HT-29 (cell line): ENCODE data around the gene KRT84. TPM values are rescaled to one million over a fixed set of nuclear protein-coding genes. Genes with fewer than 3 reads are reported as not detected.
A peak's percentile ranks its signal among the peaks of the same experiment; 100 is the strongest.

ENCODE experiments used
- DNase-seq: peaks from one replicate; pipeline ENCODE4 v3.0.0-alpha.2; 2015; ENCODE audit warnings: low spot score
- total RNA-seq: library from RNA; depleted of rRNA; stranded (reverse); fragments of >200 nt; shearing (Covaris generic); gene quantifications from 2 replicates; pipeline ENCODE4 v1.2.3, GENCODE V29; 2014

Gene KRT84
- total RNA-seq, 1 experiment from 2014 or later: not detected

DNA sequence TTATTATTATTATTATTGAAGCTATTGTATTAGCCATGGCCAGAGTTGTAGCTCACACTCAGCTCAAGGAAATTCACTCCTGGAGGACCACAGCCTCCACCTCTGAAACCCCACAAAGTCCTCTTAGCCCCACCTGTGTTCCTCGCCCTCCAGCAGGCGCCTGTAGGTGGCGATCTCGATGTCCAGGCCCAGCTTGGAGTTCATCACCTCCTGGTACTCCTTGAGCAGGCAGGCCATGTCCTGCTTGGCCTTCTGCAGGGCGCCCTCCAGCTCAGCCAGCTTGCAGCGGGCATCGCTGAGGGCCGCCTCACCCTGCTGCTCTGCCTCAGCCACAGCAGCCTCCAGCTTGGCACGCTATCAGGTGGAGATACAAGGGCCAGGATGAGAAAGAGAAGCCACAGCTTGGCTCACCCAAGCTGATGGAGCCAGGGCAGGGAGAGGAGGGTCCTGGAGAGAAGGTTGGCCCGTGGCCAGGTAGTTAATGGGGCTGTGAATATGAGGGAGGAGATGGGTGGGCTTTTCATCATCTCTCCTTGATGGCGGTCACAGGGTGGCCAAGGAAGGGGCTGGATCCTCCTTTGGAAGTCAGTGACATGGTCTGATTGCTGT, 23.2 kb downstream of the KRT84 start:
- no peak for DNase-seq

DNA sequence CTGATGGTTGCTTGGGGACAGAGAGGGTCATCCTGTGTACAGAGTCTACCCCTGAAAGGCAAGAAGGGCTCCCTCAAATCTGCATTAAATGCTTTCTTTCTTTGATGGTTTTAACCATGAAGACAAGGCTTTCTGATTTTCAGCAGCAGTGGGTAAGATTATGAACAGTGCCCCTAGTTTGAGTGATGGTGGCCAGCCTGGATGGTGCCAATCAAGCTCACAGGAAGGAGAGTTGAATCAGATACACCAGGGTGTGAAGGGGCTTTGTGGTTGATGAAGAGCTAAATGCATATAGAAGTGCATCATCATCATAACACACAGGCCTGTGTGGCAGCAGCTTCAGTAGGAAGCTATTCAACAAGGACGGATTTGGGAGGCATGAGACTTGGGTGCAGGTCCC, 23.9 kb downstream of the KRT84 start:
- no peak for DNase-seq

DNA sequence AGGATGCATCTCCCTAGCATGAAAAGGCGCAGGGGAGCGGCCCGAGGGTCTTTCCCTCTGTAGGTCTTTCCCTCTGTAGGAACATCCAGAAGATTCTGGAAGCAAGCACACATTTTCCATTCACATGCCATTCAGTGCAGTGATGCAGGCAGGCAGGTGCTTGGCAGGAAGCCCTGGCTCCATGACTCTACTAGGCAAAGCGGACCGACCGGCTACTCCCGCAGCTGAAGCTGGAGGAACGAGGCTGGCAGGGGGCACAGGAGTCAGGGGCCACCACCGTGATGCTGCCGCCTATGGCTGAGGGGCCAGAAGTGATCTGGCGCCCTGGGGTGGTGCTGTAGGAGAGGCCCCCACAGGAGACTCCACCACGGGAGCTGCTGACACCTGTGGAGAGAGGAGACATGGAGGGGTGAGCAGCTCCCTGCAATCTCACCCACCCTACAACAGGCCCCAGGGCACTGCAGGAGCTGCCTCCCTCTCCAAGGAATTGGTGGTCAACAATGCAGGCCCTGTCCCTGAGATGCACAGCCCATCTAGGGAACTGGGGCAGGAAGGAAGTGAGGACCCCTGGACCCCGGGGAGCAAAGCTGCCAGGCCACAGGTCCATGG, 24.7 kb downstream of the KRT84 start:
- DNase-seq: no peak

DNA sequence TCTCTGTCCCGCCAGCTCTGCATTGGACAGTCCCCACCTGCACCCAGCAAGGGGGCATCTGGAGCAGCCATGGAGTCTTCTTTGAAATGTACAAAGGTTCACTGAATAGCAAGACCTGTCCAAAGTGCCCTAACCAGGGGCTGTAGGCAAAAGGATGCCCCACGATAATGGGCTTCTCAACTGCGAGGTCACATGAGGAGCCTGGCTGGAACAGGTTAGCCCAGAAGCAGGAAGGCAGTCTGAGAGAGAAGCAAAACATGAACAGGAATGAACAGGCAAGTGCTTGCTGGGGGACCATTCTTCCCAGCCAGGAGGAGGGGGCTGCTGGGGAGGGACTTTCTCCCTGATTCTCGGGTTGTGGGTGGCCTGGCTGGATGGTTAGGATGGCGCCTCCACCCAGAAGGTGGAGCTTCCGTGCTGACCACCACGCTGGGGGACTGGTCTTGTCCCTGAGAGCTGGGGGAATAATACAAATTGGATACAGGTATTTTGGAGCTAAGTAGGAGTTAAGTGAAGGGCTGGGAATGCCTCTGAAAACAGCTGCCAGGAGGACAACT, 25.3 kb downstream of the KRT84 start:
- no peak for DNase-seq

DNA sequence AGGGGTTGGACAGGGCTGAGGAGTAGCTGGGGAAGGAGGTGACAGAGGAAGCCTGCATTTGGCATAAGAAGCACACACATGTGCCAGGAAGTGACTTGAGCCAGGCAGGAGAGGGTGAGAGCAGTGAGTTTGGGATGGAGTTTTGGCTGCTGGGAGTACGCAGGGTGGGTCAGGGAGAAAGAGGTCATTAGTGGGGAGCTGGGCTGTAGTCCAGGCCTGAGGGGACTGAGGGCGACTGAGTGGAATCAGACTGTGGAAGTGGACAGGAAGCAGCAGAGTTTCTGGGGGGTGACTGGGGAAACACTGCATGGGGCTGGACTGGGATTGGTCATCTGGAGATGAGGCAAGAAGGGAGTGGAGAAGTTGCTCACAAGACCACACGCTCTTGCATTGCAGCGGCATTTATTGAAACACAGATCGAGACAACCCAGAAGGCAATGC, 25.8 kb downstream of the KRT84 start:
- DNase-seq: no peak

DNA sequence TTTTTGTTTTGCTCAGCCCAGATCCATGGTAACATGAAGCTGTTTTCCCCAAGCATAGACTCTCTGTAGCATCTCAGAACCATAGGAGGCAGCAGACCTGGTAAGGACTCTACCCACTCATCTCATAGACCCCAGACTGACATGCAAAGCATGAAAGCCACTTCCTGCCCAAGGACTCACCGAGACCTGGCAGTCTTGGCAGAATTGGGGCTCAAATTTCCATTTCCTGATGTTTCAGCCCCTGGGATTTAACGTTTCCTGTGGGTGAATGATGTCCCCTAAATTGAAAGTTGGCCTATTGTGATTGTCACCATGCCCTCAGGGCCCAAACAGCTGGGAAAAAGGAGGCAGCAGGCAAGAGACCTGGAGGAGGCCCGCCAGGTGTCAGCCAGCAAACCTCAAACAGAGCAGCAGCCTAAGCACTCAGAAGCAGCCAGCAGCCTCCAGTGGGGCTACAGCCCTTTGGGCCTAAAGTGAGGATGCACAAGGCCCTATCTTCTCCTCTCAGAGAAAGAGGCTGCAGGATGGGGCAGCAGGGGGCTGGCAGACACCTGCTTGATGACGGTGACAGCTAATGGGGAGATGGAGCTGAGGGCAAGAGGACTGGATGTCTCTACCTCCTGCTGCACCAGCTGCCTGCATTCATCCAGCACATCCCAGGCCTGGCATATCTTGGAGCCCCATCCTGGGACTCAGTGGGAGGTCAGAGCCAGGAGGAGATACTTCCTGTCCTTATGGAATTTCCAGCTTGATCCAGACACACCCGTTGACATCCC, 26.7 kb downstream of the KRT84 start:
- DNase-seq: no peak

DNA sequence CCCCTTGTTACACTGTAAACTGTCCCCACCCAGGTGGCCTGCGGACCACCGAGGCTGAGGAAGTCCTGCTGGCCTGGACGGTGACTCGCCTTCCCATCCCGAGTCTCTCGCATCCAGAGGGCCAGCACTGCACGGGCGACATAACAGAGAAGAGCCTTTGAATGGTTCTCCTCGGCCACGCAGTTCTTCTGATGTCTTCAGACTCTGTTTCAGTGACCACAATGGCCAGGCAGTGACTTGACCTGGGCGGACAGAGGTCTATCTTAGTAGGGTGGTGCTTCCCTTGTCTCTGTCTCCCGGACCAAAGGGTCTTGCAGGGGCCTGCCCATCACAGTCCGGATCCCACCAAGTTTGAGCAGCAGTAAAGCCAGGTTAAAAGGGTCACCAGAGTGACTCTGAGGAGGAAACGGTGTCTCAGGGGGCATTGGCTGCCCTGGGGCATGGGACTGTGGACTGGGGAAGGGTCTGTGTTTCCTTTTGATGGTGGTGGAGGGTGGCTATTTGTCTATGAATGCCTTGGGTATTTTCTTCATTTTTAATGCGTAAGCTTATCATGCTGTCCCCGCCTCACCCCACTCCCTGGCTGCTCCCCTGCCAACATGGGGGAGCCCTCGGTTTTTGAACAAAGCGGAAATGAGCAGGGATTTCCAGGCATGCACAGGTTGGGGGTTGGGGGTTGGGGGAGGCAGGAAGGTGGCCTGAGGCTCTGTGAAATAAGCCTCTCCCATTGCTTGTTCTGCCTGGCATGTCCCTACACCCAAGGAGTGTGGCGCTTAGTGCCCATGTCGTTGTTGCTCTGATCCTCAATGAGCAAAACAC, 28.5 kb downstream of the KRT84 start:
- DNase-seq: no peak

DNA sequence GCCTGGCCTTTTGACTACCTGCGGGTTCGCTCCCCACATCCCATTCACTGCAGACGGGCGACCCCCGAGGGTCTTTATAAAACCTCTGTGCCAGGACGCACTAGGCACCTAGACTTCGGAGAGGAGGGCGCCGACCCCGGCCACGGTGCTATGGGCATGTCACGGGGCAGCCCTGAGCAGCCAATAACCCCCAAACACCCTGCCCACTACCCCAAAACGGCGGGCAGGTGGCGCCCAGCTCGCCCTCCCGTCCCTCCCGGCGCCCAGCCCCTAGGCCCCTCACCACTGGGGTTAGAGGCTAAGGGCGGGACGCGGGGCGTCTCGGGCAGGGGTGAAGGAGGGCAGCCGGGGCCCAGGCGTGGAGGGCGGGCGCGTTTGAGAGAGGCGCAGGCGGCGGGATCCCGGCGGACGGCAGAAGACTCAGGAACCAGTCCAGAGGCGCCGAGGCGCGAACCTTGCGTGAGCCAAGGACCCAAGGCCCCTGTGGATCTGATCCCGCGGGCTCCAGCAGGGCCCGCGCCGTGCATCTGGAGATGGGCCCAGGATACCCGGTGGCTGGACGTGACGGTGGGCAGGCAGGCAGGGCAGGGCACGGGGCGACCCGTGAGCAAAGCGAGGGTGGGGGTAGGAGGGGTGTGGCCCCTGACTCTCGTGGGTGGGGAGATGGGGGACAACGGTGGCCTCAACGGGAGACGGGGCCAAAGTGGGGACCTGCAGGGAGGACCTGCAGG, 29.3 kb downstream of the KRT84 start:
- DNase-seq: no peak

DNA sequence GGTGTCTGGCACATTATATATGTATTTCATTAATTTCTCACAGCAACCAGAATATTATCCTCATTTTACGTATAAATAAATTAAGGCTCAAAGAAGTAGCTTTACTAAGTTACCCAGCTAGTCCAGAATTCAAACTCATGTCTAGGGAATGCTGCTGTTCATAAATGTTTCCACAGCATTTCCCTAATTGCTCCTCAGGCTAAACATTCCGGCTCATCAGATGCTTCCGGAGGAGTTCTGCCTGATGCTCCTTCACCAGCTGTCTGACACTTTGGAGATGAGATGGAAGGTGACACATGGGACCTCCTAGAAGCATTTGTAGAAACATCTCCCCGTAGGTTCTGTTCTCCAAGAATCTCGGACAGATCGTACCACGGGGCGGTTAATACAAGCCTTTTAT, 30.3 kb downstream of the KRT84 start:
- no peak for DNase-seq

DNA sequence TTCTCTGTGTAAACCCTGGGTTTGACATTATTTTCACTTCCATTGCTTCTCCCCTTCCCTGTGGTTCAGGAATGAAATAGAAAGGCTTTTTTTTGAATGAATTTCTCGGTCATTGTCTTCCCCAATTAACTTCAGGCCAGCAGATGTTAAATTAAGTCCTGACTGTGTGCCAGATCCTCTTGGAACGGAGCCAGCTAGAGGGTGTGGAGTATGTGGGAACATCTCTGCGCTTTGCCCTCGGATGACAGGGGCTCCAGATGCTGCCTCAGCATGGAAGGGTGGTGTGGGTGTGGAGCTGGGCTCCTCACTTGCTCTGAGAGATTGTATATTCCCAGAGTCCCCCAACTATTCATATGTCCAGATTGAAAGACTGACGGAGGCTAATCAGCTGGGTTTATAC, 31.3 kb downstream of the KRT84 start:
- no peak for DNase-seq

DNA sequence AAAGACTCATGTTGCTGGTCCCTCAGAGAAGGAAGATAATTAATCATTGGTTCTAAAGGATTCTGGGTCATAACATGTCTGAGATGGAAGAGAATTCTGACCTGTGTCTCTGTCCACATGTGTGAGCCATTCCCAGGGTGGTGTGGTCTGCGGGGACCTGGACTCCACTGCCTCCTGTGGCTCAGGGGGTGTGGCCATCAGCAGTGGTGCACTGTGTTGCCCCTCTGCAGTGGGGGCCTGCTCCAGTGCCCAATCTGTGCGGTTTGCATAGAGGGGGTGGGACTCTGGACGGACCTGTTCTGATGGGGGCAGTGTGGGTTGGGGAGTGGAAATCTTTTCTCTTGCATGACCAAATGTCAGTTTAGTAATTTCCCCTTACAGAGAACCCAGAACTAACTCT, 31.7 kb downstream of the KRT84 start:
- no peak for DNase-seq

DNA sequence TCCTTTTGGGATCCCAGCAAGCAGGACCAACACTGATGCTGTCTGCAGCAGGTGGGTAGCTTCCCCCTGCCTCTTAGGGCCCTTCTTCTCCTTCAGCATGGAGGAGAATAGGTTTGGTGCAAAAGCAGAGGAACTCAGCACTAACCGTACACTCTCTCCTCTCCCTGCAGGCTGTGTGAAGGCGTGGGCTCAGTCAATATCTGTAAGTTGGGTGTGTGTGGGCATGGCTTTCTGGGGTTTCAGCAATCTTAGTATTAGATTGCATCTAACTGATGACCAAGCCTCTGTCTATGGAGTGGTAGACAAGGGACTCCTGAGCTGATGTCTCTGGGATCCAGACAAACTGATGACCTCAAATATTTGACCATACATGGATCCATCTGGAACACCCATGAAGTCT, 32.5 kb downstream of the KRT84 start:
- DNase-seq: no peak

DNA sequence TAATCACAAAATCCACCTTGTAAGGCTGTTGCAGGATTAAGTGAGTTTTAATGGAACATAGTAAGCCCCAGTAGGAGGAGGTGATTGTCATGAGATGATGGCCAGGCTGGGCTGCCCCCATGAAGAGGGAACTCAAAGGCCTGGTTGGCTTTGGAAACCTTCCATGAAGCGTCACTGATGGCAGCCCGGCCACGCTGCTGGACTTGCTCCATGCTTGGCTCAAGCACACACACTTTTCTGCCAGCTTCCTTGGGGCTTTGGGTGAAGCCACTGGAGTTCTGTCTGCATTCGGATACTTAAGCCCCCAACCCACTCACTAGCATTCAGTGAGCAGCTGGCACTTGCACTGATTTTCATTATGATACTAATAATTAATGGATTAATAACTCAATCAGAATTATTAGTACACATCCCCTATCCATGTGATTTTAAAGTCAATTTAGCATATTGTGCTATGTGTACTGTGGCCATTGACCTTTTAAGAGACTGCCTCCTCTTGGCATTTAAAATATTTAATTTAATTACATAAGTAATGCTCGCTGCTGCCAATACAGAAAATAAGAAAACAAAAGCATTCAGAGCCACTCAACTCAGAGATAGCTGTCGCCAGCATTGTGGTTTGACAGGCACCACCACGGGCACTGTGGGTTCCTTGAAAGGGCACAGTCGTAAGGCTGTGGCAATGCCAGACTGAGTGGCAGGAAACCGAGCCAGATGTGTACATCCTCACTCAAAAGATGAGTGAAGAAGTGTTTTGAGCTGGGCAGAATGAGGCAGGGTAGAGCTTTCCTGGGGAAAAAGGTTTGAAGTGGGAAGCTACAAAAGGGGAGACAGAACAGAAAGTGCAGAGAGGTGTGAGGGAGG, 34.0 kb downstream of the KRT84 start:
- no peak for DNase-seq

DNA sequence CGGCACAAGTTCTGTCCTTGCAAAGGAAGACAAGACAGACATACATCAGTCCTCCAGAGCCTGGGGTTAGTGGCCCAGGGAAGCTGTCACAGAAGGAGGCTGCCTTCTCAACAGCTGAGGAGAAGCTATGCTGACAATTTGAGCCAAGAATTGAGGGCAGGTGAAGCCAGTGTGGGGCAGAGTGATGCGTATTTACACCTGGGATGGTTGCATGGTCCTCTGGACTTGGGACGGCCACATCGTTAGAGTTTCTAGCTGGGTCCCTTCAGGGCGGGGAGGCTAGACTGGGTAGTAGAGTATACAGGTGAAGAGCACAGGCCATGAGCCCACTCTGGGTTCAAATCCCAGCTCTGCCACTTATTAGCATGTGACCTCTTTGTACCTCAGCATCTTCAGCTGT, 34.7 kb downstream of the KRT84 start:
- DNase-seq: no peak

DNA sequence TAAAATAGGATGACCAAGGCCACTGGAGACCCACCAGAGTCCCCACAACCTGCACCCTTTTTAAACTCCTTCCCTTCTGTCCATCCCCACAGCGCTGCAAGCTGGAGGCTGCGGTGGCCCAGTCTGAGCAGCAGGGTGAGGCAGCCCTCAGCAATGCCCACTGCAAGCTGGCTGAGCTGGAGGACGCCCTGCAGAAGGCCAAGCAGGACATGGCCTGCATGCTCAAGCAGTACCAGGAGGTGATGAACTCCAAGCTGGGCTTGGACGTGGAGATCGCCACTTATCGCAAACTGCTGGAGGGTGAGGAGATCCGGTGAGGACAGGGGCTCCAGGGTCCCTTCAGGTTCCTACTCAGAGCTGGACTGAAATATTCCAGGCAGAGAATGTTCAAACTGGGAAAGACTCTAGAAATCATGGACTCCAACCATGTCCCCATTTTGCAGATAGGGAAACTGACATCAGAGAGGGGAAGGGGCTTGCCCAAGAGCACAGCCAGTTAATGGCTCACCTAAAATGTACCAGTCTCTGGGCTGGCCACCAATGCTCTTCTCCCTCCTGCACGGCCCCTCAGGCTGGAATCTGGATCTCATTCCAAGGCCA, 35.3 kb downstream of the KRT84 start:
- no peak for DNase-seq

DNA sequence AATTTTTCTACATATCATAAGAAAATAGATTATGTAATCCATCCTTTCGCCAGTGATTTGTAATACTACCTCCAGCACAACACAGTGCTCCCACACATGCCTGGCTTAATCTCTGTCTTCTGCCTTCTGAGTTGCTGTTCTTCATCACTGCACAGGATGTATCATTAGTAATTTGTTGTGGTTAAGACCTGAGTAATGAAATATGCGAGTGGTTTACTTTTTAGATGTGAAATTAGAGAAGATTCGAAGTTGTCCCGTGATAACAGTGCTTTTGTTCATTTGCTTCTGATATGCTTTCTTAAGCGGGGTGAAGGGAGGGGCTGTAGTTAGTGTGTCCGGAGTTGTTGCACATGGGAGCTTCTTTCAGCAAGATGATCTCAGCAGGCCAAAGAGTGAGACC, 36.3 kb downstream of the KRT84 start:
- no peak for DNase-seq

DNA sequence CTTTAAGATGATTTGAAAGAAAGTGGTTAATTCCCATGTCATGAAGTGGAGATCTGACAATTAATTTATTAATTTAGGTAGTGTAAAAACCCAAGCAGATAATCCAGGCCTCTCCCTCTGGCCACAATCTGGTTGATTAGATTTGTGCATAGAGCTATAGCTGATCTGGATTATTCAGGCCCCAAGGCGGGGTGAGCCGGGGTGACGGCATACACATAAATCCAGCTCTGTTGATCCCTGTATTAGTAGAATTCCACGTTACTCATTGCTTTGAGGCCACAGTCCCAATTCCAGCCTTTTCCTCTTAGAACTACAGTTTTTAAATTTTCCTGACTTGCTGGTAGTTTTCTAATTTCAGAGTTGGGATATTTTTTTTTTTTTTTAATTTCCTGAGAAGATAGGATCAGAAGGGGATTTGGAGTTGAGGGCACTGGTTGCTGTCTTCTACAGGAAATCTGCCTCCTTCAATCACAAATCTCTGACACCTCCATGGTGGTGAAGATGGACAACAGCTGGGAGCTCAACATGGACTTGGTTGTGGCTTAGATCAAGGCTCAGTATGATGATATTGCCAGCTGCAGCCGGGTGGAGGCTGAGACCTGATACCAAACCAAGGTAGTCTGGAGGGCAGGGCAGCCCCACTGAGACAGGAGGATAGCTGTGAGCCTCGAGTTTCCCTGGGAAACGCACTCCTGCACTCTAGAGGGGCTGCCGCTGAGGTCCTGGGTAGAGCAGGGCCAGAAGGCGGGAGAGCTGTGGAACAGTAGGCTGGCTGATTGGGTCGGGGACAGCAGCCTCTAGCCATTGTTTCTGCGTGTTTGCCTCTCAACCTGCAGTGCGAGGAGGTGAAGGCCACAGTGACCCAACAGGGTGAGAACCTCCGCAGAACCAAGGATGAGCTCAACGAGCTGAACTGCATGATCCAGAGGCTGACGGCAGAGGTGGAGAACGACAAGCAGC, 37.6 kb downstream of the KRT84 start:
- DNase-seq: no peak

DNA sequence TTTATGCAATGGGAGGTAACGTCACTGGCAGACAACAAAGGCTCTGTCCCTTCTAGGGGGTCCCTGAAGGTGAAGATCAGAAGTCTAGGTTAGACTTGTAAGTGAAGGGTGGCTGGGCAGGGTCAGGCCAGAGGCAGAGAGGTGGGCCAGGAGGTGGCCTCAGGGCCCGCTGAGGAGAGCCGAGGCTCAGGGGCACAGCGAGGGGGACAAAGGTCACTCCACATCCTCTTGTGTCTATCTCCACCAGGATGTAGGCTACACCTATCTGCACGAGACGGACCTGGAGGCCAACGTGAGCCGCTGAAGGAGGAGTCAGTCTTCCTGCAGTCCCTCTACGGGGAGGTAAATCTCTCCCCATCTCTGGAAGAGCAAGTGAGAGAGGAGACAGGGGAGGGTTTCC, 38.4 kb downstream of the KRT84 start:
- DNase-seq: peak; percentile 70

DNA sequence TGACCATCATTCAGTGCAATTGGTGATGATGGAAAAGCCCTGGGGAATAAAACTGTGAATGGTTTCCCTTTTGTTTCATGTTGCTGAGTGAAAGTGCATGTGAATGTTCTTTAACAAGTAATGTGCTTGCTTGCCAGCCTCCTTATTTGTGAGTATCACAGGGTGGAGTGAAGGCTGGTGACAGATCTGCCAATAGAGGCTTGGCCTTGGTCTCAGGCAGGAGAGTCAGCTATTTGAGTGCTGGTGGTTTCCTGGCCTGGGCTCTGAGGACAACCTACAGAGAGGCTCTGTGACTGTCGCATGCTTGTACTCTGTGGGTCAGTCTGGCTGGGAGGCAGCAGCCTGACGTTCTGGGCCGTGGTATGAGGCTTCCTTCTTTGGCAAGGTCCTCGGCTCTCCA, 38.9 kb downstream of the KRT84 start:
- DNase-seq: peak; percentile 44
